Activated T-cell treated with anti-CD3 and anti-CD28 coated beads, Interleukin-2, amount 50 U/mL, for 48 hours (primary cell): ENCODE results near the gene CCDC60.

ENCODE experiments used
- DNase-seq, 2 experiments: peaks; one replicate each; pipeline ENCODE4 v3.0.0-alpha.2; 2020

The CCDC60 gene

DNA sequence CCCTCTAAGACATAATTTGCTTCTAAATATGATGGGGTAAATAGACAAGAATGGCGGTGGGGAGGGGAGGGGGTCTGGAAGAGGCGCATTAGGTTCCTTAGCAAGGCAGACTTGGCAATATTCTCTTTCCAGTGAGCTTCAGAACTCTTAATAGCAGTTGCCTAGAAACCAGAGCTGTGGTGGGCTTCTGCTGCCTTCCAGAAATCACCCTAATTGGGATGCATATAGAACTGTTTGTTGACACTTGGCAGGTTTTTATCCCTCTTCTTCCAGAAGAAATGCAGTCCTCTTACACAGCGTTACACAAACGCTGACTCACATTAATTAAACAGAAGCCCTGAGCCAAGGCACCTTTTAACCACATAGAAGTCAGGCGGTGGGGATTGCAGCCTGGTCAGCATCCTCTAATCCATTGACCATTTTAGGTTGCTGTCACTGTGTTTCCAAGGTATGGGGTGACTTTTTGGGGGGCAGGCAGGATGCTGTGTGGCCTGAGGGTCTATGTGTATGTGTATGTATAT is 114.1 kb downstream of the CCDC60 start:
- no peak for DNase-seq

DNA sequence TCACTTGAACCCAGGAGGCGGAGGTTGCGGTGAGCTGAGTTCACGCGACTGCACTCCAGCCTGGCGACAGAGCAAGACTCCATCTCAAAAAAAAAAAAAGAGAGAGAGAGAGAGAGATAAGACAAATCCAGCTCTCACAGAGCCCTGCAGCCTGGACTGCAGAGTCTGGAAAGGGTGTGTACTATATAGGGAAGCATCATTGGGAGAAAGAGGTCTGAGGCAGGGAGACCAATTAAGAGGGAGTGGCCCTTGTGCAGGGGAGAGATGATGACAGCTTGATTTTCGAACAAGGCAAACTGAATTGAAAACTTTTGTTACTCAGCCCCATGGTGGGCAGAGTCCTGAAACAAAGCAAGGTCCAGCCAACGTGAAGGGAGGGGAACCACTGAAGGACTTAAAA is 116.2 kb downstream of the CCDC60 start:
- DNase-seq: no peak

- no peak for DNase-seq
These were observed 122.3 kb downstream of the CCDC60 start for GRCh38 chr12:119456824-119457223.

DNA sequence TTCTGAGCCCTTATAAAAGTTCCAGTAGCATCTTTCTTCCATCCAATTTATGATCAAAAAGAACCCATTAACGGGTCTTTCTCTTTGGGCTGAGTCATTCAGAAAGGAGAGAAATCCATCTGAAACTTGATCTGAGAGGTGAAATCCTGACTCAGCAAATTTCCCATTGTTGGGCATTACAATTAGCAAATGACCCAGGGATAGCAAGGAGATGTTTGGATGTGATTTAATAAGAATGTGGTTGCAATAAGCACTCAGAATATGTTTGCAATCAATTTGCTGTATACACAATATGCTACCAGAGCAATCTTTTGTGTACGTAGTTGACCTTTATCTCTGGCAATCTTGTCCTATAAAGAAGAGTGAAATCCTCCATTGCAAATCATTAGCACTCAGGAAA is 122.7 kb downstream of the CCDC60 start:
- DNase-seq: no peak

GRCh38 chr12:119459481-119459880 is 125.0 kb downstream of the CCDC60 start:
- DNase-seq: no peak

DNA sequence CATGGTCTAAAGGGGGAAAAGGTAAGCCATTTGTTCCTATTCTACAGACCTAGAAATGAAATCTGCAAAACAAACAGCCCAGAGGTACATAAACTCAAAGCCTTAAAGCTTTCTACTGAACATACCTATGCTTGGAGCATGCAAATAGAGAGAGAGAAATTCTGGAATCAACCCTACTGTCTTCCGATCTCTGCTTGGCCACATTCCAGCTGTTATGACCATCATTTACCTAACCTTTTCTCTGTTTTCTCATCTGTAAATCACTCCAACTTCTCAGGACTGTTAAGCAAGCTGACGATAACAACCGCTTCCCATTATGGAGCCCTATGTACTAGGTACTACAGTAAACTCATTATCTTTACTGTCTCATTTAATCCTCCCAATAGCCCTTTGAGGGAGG is 126.3 kb downstream of the CCDC60 start:
- no peak for DNase-seq

DNA sequence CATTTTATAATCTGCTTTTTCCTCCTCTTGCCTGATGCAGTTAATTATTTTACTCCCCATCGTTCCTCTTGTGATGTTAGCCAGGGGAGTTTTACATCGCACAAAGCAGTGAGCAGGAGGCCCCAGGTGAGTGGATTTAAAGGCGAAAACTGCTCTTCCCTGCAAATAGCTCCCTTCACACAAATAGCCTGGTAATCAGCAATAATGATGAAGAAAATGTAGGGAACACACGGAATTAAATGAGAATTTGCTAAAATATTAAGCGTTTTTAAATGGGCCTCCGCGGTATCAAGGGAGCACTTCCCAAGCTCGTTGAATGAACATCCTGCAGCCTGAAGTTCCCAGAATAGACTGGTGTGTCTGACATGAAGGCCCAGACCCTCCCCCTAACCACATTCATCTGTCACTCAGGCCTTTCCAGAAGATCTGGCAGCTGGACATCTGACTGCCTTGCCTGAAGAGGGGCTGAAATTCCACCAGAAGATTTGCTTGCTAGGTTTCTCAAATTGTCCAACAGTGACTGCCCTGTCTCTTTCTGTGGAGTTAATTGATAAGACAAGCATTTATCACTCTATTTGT is 127.2 kb downstream of the CCDC60 start:
- no peak for DNase-seq

DNA sequence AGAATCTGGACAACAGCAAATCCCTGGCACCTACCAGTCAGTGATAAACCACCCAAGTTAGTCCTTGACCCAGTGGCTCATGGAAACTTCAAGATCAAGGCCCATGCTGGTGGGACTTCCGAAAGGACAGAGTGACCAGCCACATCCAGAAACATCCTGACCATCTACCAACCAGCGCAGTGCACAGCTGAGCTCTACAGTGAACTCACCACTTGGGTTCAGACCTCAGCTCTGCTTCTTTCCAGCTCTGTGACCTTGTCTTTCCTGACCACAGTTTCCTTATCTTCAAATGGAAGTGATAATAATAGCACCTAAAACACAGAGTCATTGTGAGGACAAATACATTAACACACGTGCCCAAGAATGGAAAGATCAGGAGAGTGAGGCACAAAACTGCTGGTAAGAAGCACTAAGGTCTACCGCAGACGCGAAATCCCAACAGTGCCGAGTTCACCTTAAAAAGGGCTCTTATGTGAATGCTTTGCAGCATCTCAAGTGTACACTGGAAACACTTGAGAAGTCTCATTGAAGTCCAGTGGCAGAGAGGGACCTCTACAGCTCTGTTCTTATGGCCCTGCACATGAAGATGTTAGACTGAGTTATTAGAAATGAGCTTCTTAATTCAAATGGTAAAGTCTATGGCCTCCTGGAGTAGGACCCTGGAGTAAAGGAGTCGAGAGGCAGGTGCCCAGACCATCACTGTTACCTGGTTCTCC is 128.8 kb downstream of the CCDC60 start:
- no peak for DNase-seq

GRCh38 chr12:119468296-119468695 is 133.8 kb downstream of the CCDC60 start:
- no peak for DNase-seq

DNA sequence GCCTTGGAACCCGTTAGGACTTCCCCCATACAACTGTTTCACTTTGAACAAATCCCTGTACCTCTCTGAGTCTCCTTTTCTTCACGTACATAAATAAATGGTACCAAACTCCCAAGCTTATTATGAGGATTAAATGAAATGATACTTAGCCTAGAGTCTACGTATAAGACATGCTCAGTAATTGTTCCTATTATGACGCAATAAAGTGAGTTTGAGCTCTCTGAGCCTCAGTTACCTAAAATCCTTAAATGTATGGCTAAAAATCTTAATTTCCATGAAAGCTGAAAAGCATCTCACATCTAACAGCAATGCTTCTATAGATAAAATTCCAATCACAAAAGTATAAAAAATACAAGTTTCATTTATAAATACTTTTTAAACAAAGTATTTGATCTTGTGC is 141.1 kb downstream of the CCDC60 start:
- DNase-seq: no peak

GRCh38 chr12:119476951-119477350 is 142.4 kb downstream of the CCDC60 start:
- no peak for DNase-seq

DNA sequence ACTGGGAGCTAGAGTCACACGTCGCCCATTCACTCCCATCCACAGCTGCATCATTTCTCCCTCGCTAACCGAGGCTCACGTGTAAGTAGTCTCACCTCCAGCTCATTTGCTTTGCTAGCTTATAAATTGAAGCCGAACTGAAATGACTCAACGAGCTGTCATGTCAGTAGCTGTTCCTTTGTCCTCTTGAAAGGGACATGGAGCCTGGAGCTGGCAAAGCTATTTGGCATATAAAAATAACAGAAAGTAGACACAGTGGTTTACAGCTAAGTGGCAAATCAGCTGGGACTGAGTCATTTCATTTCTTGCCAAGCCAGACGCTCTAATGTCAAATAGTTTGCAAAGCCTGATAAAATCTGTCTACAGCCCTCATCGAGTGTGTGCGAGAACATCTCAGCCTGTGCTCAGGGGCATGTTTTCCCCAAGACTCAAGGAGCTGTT is 144.6 kb downstream of the CCDC60 start:
- DNase-seq: no peak

GRCh38 chr12:119480551-119480950 is 146.0 kb downstream of the CCDC60 start:
- no peak for DNase-seq

GRCh38 chr12:119486599-119487154 is 152.1 kb downstream of the CCDC60 start:
- no peak for DNase-seq

DNA sequence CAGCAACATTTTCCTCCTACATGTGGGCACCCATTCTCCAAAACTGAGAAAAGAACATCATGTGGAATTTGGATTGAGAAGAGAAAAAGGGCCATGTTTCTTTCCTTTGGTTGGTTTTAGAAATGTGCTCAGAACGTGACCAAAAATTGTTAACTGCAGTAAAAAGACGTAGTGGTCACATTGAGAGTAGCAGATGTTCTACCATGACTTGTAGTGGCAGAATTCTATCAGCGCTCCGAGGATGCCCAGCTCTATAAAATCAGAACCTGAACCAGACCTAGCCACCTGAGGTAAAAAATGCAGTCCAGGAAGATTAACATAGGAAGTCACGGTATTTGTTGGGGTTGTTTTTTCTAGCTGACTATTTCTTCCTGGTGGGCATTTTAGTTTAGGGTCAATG is 157.3 kb downstream of the CCDC60 start:
- no peak for DNase-seq

DNA sequence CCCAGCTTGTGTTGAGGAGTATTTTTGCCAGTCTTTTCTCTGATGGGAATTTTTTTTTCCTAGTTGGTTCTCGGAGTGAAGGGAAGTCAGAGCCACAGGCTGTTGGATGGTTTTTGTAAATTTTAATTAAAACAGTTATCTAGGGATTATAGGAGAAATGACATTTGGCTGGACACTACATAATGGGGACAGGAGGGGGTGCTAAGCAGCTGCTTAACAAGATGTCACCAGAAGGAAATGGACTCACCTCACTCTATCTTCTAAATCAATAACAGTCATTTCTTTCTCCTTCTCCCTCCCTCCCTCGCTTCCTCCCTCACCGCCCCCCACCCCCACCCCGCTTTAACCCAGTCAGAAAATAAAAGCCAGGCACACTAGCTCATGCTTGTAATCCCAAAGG is 165.7 kb downstream of the CCDC60 start:
- no peak for DNase-seq

GRCh38 chr12:119501052-119501451 is 166.5 kb downstream of the CCDC60 start:
- no peak for DNase-seq

GRCh38 chr12:119505001-119505400 is 170.5 kb downstream of the CCDC60 start:
- DNase-seq: no peak

- DNase-seq: no peak
These were observed 178.4 kb downstream of the CCDC60 start for GRCh38 chr12:119512772-119513497.

GRCh38 chr12:119528241-119528640 is 193.7 kb downstream of the CCDC60 start:
- no peak for DNase-seq

DNA sequence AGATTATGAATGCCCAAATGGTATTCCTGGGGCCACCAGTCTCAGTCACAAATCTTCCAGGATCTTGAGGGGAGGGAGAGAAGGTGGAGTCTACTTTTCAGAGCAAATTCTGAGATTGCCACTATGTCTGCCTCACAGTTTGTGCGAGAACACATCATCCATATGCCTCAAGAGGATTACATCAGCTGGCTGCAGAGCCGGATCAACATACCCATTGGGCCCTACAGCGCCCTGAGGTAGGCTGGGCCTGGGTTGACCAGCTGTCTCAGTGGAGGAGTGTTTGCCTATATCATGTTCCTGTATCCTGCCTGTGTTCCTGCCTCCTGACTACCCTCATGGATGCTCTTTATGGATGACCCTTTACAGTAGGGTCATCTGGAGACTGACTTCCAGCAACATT is 205.9 kb downstream of the CCDC60 start:
- no peak for DNase-seq

GRCh38 chr12:119544765-119545625 is 210.5 kb downstream of the CCDC60 start:
- peak; percentile 53 to 65 for DNase-seq

- DNase-seq: no peak
These were observed 211.8 kb downstream of the CCDC60 start for GRCh38 chr12:119546340-119546739.
